ENCODE results near the gene DIP2C. TPM values are rescaled to one million over a fixed set of nuclear protein-coding genes. Genes with fewer than 3 reads are reported as not detected.

DIP2C gene
- polyA plus RNA-seq, 3 donors: 0.11 TPM; not detected in 2

- Mint-ChIP-seq H3K27ac (no peak overlapping the region), H3K4me1 (no peaks in the 10 kb centered on the region), H3K36me3 (no peaks in the 10 kb centered on the region), H3K27me3 (ENCODE audit: low read depth in 3 of 3) (peaks cover 23 to 45% (median 23%) of the 10 kb centered on the region in 3 donors), H3K4me3 (peak overlapping the region in 1 of 2 donors; percentile 28), H3K9me3 (peaks cover 0 to 9% (median 1%) of the 10 kb centered on the region in 7 donors)
- no CpG with 5 or more reads among the region's 7 CpGs for WGBS (ENCODE audit: insufficient coverage)
- intact Hi-C loops (cut with micrococcal nuclease): no loop called here
- Histone ChIP-seq H3K27ac (ENCODE audit: low read depth in 1 of 2, low read length in 2 of 2) (no peak overlapping the region), H4K20me1 (ENCODE audit: insufficient read depth, low read length) (no peaks in the 10 kb centered on the region), H3K4me2 (replicated peaks; ENCODE audit: extremely low read depth, low read length, poor library complexity, severe bottlenecking) (no peak overlapping the region), H3K27me3 (ENCODE audit: control insufficient read depth in 2 of 2, insufficient read depth in 2 of 2, low read length in 2 of 2) (peaks cover 5 to 22% of the 10 kb centered on the region in 2 donors), H3K4me1 (ENCODE audit: control insufficient read depth in 1 of 2, insufficient read depth in 2 of 2, low read length in 2 of 2) (no peaks in the 10 kb centered on the region), H3K9ac (ENCODE audit: insufficient read depth, low read length, poor library complexity, severe bottlenecking) (no peak overlapping the region), H3K4me3 (replicated peaks in 1 of 3; ENCODE audit: low read depth in 2 of 3, low read length in 3 of 3) (no peak overlapping the region), H3K36me3 (replicated peaks in 1 of 2; ENCODE audit: control insufficient read depth in 1 of 2, insufficient read depth in 2 of 2, low read length in 2 of 2) (no peaks in the 10 kb centered on the region), H2AFZ (ENCODE audit: insufficient read depth, low read depth, low read length, poor library complexity, severe bottlenecking) (no peak overlapping the region), H3K9me3 (replicated peaks in 1 of 2; ENCODE audit: control insufficient read depth in 1 of 2, insufficient read depth in 1 of 2, low read length in 2 of 2) (no peaks in the 10 kb centered on the region), H3K79me2 (ENCODE audit: insufficient read depth, low read length) (no peaks in the 10 kb centered on the region)
- no peak for TF ChIP-seq CTCF (IDR thresholded peaks at IDR 0.05)
- no peak for DNase-seq
Observed at GRCh38 chr10:693506-693905, 4.0 kb upstream of the DIP2C start.

GRCh38 chr10:692682-693351 lies 3.3 kb upstream of the DIP2C start:
- no peaks in the 10 kb centered on the region for H4K20me1 ChIP-seq (ENCODE audit: insufficient read depth, low read length)
- Mint-ChIP-seq H3K27me3 (ENCODE audit: low read depth in 3 of 3) (peaks cover 29 to 52% (median 30%) of the 10 kb centered on the region in 3 donors), H3K4me1 (no peaks in the 10 kb centered on the region), H3K36me3 (no peaks in the 10 kb centered on the region), H3K27ac (no peak overlapping the region), H3K9me3 (peaks cover 0 to 13% (median 2%) of the 10 kb centered on the region in 7 donors), H3K4me3 (peak overlapping the region in 1 of 2 donors; percentile 8)
- no peaks in the 10 kb centered on the region for H3K36me3 ChIP-seq (replicated peaks in 1 of 2; ENCODE audit: control insufficient read depth in 1 of 2, insufficient read depth in 2 of 2, low read length in 2 of 2)
- H3K9me3 ChIP-seq (replicated peaks in 1 of 2; ENCODE audit: control insufficient read depth in 1 of 2, insufficient read depth in 1 of 2, low read length in 2 of 2): peaks cover 0 to 2% of the 10 kb centered on the region in 2 donors
- TF ChIP-seq CTCF (IDR thresholded peaks at IDR 0.05): no peak
- intact Hi-C loops (cut with micrococcal nuclease): no loop called here
- H3K4me2 ChIP-seq (replicated peaks; ENCODE audit: extremely low read depth, low read length, poor library complexity, severe bottlenecking): no peak overlapping the region
- H3K4me3 ChIP-seq (replicated peaks in 1 of 3; ENCODE audit: low read depth in 2 of 3, low read length in 3 of 3): no peak overlapping the region
- H3K4me1 ChIP-seq (ENCODE audit: control insufficient read depth in 1 of 2, insufficient read depth in 2 of 2, low read length in 2 of 2): no peaks in the 10 kb centered on the region
- DNase-seq: no peak
- H3K27me3 ChIP-seq (ENCODE audit: control insufficient read depth in 2 of 2, insufficient read depth in 2 of 2, low read length in 2 of 2): peaks cover 5 to 28% of the 10 kb centered on the region in 2 donors
- WGBS (ENCODE audit: insufficient coverage): 92% methylated on average over 11 of the region's 12 CpGs
- no peak overlapping the region for H2AFZ ChIP-seq (ENCODE audit: insufficient read depth, low read depth, low read length, poor library complexity, severe bottlenecking)
- no peak overlapping the region for H3K9ac ChIP-seq (ENCODE audit: insufficient read depth, low read length, poor library complexity, severe bottlenecking)
- no peak overlapping the region for H3K27ac ChIP-seq (ENCODE audit: low read depth in 1 of 2, low read length in 2 of 2)
- H3K79me2 ChIP-seq (ENCODE audit: insufficient read depth, low read length): no peaks in the 10 kb centered on the region

All from CD14-positive monocyte (primary cell).